GM12873 (cell line): ENCODE results near the gene EXT2.

Experiments
- CTCF ChIP-seq: IDR thresholded peaks from 2 replicates; pipeline ENCODE4 v1.5.1; 2012; ENCODE audit warnings: low read depth, mild to moderate bottlenecking, moderate library complexity, low read length, control low read depth; ENCODE audit not compliant: insufficient read depth; ENCODE audit errors: missing control alignments

EXT2 gene

GRCh38 chr11:44191322-44192016 lies 96.0 kb downstream of the EXT2 start:
- TF ChIP-seq CTCF, result no peak

GRCh38 chr11:44192017-44192385 lies 96.5 kb downstream of the EXT2 start:
- TF ChIP-seq CTCF, result no peak

- TF ChIP-seq CTCF, result no peak
Observed at GRCh38 chr11:44192462-44193100, 97.1 kb downstream of the EXT2 start.

GRCh38 chr11:44193856-44194255 lies 98.4 kb downstream of the EXT2 start:
- no peak for TF ChIP-seq CTCF

- no peak for TF ChIP-seq CTCF
Observed at GRCh38 chr11:44198146-44198724, 102.8 kb downstream of the EXT2 start.

GRCh38 chr11:44199298-44199697 lies 103.8 kb downstream of the EXT2 start:
- no peak for TF ChIP-seq CTCF

- TF ChIP-seq CTCF, result no peak
Observed at GRCh38 chr11:44199816-44200215, 104.3 kb downstream of the EXT2 start.
